H1 (cell line): ENCODE data around the gene ICA1. TPM values are rescaled to one million over a fixed set of nuclear protein-coding genes. Genes with fewer than 3 reads are reported as not detected.

Experiments
- CTCF ChIA-PET: fragments of 300-600 bp; sonication (Branson Sonifier 250); formaldehyde crosslinking; loops from one replicate; lab custom pipeline; 2021; ENCODE audit not compliant: partially characterized antibody; lab: Charles Lee
- POLR2A ChIA-PET: fragments of 300-600 bp; sonication (Branson Sonifier 250); formaldehyde crosslinking; loops from one replicate; lab custom pipeline; 2021; ENCODE audit warnings: inconsistent platforms; ENCODE audit not compliant: partially characterized antibody; lab: Charles Lee
- DNase-seq, 2 experiments: peaks; one replicate each; pipeline versions ENCODE4 v3.0.0 to v3.0.0-alpha.2; 2010 to 2022; ENCODE audit warnings: low spot score in 2 of 2, low read depth in 1 of 2, mixed read lengths in 1 of 2
- FAIRE-seq: peaks from 2 replicates; lab custom pipeline; 2011; peaks lifted over from hg19 to GRCh38; lab: Jason Lieb, UNC
- H2AFZ ChIP-seq: 2 replicates; pipeline ENCODE4 v1.8.1; 2012; ENCODE audit warnings: low read length, inconsistent platforms
- H2AK5ac ChIP-seq: 2 replicates; pipeline ENCODE4 v1.6.1; 2013; ENCODE audit warnings: low read depth, low read length
- H2BK120ac ChIP-seq: replicated peaks from 2 replicates; pipeline ENCODE3; 2013; ENCODE audit warnings: low read depth, low read length, inconsistent platforms
- H2BK12ac ChIP-seq: 2 replicates; pipeline ENCODE4 v1.6.1; 2013; ENCODE audit warnings: low read depth, low read length
- H2BK15ac ChIP-seq: 2 replicates; pipeline ENCODE4 v1.6.1; 2013; ENCODE audit warnings: low read length
- H2BK20ac ChIP-seq: 2 replicates; pipeline ENCODE4 v1.6.1; 2013; ENCODE audit warnings: low read length
- H2BK5ac ChIP-seq: 2 replicates; pipeline ENCODE4 v1.6.1; 2013; ENCODE audit warnings: low read depth, low read length
- H3K14ac ChIP-seq: 2 replicates; pipeline ENCODE4 v1.6.1; 2013; ENCODE audit warnings: inconsistent platforms; ENCODE audit not compliant: insufficient read length
- H3K18ac ChIP-seq: 2 replicates; pipeline ENCODE4 v1.6.1; 2013; ENCODE audit warnings: low read length; ENCODE audit errors: extremely low read depth
- H3K23ac ChIP-seq: 2 replicates; pipeline ENCODE4 v1.6.1; 2013; ENCODE audit warnings: inconsistent platforms; ENCODE audit not compliant: insufficient read length
- H3K23me2 ChIP-seq: 2 replicates; pipeline ENCODE4 v1.6.1; 2013; ENCODE audit warnings: low read depth, low read length
- H3K27ac ChIP-seq: 2 replicates; pipeline ENCODE4 v1.6.1; 2011; ENCODE audit warnings: low read depth, low read length, inconsistent platforms
- H3K27me3 ChIP-seq, 4 experiments: replicated peaks in 1 of 4; 1 replicate in 1 of 4; 2 replicates in 3 of 4; pipeline versions ENCODE4 v1.6.1 to v1.8.1; 2011 to 2013; ENCODE audit warnings: low read length in 3 of 4, mild to moderate bottlenecking in 3 of 4, inconsistent platforms in 2 of 4, mixed read lengths in 2 of 4, moderate library complexity in 1 of 4; ENCODE audit not compliant: control insufficient read depth in 3 of 4, insufficient read depth in 3 of 4; ENCODE audit errors: extremely low read depth in 1 of 4
- H3K36me3 ChIP-seq, 4 experiments: 2 replicates each; pipeline versions ENCODE4 v1.6.1 to v1.8.1; 2011 to 2013; ENCODE audit warnings: mild to moderate bottlenecking in 4 of 4, low read length in 3 of 4, moderate library complexity in 2 of 4, control low read depth in 1 of 4, inconsistent platforms in 1 of 4; ENCODE audit not compliant: insufficient read depth in 4 of 4, control insufficient read depth in 2 of 4
- H3K4ac ChIP-seq: replicated peaks from 2 replicates; pipeline ENCODE3; 2013; ENCODE audit warnings: low read length, low read depth, mixed read lengths, inconsistent platforms; ENCODE audit not compliant: insufficient read length
- H3K4me1 ChIP-seq, 4 experiments: replicated peaks in 1 of 4; 1 replicate in 1 of 4; 2 replicates in 3 of 4; pipeline versions ENCODE4 v1.6.1 to v1.8.1; 2011 to 2013; ENCODE audit warnings: low read length in 3 of 4, inconsistent platforms in 2 of 4, mixed read lengths in 1 of 4; ENCODE audit not compliant: insufficient read depth in 4 of 4, control insufficient read depth in 3 of 4
- H3K4me2 ChIP-seq, 2 experiments: 2 replicates each; pipeline versions ENCODE4 v1.6.1 to v1.8.1; 2011 to 2013; ENCODE audit warnings: low read depth in 2 of 2, low read length in 2 of 2, control low read depth in 1 of 2, inconsistent platforms in 1 of 2, mild to moderate bottlenecking in 1 of 2; ENCODE audit not compliant: insufficient read depth in 1 of 2
- H3K4me3 ChIP-seq, 4 experiments: fragments of 200-600, 300-600 bp in 1 of 4; sonication (generic), shearing (Covaris generic), sonication (Bioruptor Twin) in 1 of 4; 2 replicates each; pipeline versions ENCODE4 v1.5.1 to v1.8.1; 2011 to 2016; ENCODE audit warnings: low read length in 4 of 4, low read depth in 3 of 4, control low read depth in 2 of 4, inconsistent platforms in 2 of 4, mild to moderate bottlenecking in 2 of 4, mixed read lengths in 1 of 4, moderate library complexity in 1 of 4; ENCODE audit not compliant: insufficient read depth in 2 of 4; ENCODE audit errors: extremely low read depth in 1 of 4
- H3K56ac ChIP-seq: replicated peaks from 2 replicates; pipeline ENCODE3; 2013; ENCODE audit warnings: low read depth, mild to moderate bottlenecking, mixed read lengths, low read length, inconsistent platforms; ENCODE audit not compliant: insufficient read length
- H3K79me1 ChIP-seq: 2 replicates; pipeline ENCODE4 v1.6.1; 2013; ENCODE audit warnings: low read depth, low read length, control low read depth
- H3K79me2 ChIP-seq, 2 experiments: 2 replicates each; pipeline versions ENCODE4 v1.6.1 to v1.8.1; 2012 to 2013; ENCODE audit warnings: low read length in 2 of 2, mild to moderate bottlenecking in 2 of 2, inconsistent platforms in 1 of 2; ENCODE audit not compliant: insufficient read depth in 2 of 2, control insufficient read depth in 1 of 2
- H3K9ac ChIP-seq, 4 experiments: replicated peaks in 1 of 4; 1 replicate in 1 of 4; 2 replicates in 3 of 4; pipeline versions ENCODE4 v1.6.1 to v1.8.1; 2011 to 2013; ENCODE audit warnings: low read depth in 3 of 4, low read length in 3 of 4, control low read depth in 2 of 4, mild to moderate bottlenecking in 2 of 4, moderate library complexity in 2 of 4, inconsistent platforms in 1 of 4; ENCODE audit errors: extremely low read depth in 1 of 4
- H3K9me3 ChIP-seq, 2 experiments: 2 replicates each; pipeline versions ENCODE4 v1.6.1 to v1.8.1; 2012 to 2013; ENCODE audit warnings: mild to moderate bottlenecking in 2 of 2, moderate library complexity in 2 of 2, control low read depth in 1 of 2, inconsistent platforms in 1 of 2, low read depth in 1 of 2, low read length in 1 of 2, mixed read lengths in 1 of 2; ENCODE audit not compliant: insufficient read depth in 2 of 2
- H4K20me1 ChIP-seq, 2 experiments: replicated peaks in 1 of 2; 2 replicates each; pipeline versions ENCODE3 to v1.8.1; 2011 to 2013; ENCODE audit warnings: inconsistent platforms in 2 of 2, low read length in 2 of 2, mild to moderate bottlenecking in 1 of 2; ENCODE audit not compliant: insufficient read depth in 2 of 2, control insufficient read depth in 1 of 2
- H4K5ac ChIP-seq: 2 replicates; pipeline ENCODE4 v1.6.1; 2013; ENCODE audit warnings: low read length, low read depth, mixed read lengths, inconsistent platforms; ENCODE audit not compliant: insufficient read length
- H4K8ac ChIP-seq: 2 replicates; pipeline ENCODE4 v1.8.0; 2013; ENCODE audit warnings: mild to moderate bottlenecking, moderate library complexity, low read length, inconsistent platforms; ENCODE audit not compliant: insufficient read depth; ENCODE audit errors: extremely low read depth
- H4K91ac ChIP-seq: replicated peaks from 2 replicates; pipeline ENCODE3; 2013; ENCODE audit warnings: low read length, mixed read lengths, inconsistent platforms; ENCODE audit not compliant: insufficient read length
- EGR1 ChIP-seq: IDR thresholded peaks from 2 replicates; pipeline ENCODE4 v1.6.1; 2011; ENCODE audit warnings: low read depth, low read length, borderline replicate concordance
- HDAC6 ChIP-seq: IDR thresholded peaks from one replicate; pipeline ENCODE4 v1.7.1; 2012; ENCODE audit warnings: low read depth, mild to moderate bottlenecking, inconsistent platforms, low read length, moderate library complexity
- JUND ChIP-seq: IDR thresholded peaks from 2 replicates; pipeline ENCODE4 v1.6.1; 2011; ENCODE audit warnings: mild to moderate bottlenecking, improper control_type of control experiment, low read length
- KDM5A ChIP-seq: fragments of 200-600 bp; IDR thresholded peaks from 2 replicates; pipeline ENCODE4 v1.7.1; 2012; ENCODE audit warnings: mild to moderate bottlenecking, low read length, inconsistent platforms, mixed read lengths
- NANOG ChIP-seq: IDR thresholded peaks from 2 replicates; pipeline ENCODE4 v1.6.1; 2011; ENCODE audit warnings: low read length, low read depth, mild to moderate bottlenecking, inconsistent platforms; ENCODE audit not compliant: insufficient read depth, poor library complexity, severe bottlenecking
- PHF8 ChIP-seq: fragments of 200-600 bp; sonication (generic); conservative IDR thresholded peaks from 2 replicates; pipeline ENCODE4 v1.7.1; 2012; ENCODE audit warnings: low read depth, mild to moderate bottlenecking, inconsistent platforms, low read length, moderate library complexity
- POLR2A ChIP-seq, 2 experiments: IDR thresholded peaks; 1 replicate in 1 of 2; 2 replicates in 1 of 2; pipeline ENCODE4 v1.6.1; 2011; ENCODE audit warnings: low read depth in 2 of 2, low read length in 2 of 2, mild to moderate bottlenecking in 2 of 2; ENCODE audit errors: control extremely low read depth in 1 of 2
- RBBP5 ChIP-seq: IDR thresholded peaks from 2 replicates; pipeline ENCODE4 v1.7.1; 2012; ENCODE audit warnings: low read depth, mild to moderate bottlenecking, inconsistent platforms, low read length, moderate library complexity, borderline replicate concordance
- RFX5 ChIP-seq: IDR thresholded peaks from 2 replicates; pipeline ENCODE4 v1.6.1; 2011; ENCODE audit warnings: low read depth, low read length, improper control_type of control experiment, borderline replicate concordance
- SP2 ChIP-seq: IDR thresholded peaks from 2 replicates; pipeline ENCODE4 v1.6.1; 2012; ENCODE audit warnings: mild to moderate bottlenecking, low read length, inconsistent platforms
- SRF ChIP-seq: IDR thresholded peaks from 2 replicates; pipeline ENCODE4 v1.6.1; 2011; ENCODE audit warnings: mild to moderate bottlenecking, low read depth, low read length, moderate library complexity
- TEAD4 ChIP-seq: IDR thresholded peaks from 2 replicates; pipeline ENCODE4 v1.6.1; 2012; ENCODE audit warnings: low read depth, low read length, inconsistent platforms, mixed read lengths
- WGBS, 2 experiments: shearing (Covaris generic) in 1 of 2; methylation state at CpG; one replicate each; pipeline versions ENCODE4 v1.1.6 to v1.1.7; 2013 to 2015; ENCODE audit warnings: low lambda C conversion rate in 2 of 2, mixed read lengths in 2 of 2, inconsistent platforms in 1 of 2, low coverage in 1 of 2, missing lambda C conversion rate in 1 of 2; ENCODE audit not compliant: insufficient replicate concordance in 2 of 2, insufficient coverage in 1 of 2, insufficient read length in 1 of 2; ENCODE audit errors: extremely low coverage in 1 of 2, missing lambda C conversion rate in 1 of 2; 5-methylcytosine and 5-hydroxymethylcytosine counted together
- polyA plus RNA-seq, 7 experiments: library from polyadenylated mRNA; depleted of rRNA in 3 of 7; stranded (reverse) in 5 of 7; unstranded in 2 of 7; fragments of >200 nt in 5 of 7; fragments of 200-250 nt in 2 of 7; gene quantifications; 1 replicate in 5 of 7; 2 replicates in 1 of 7; 4 replicates in 1 of 7; pipeline versions ENCODE4 v1.2.1 to v1.2.3, GENCODE V29; 2011 to 2013; ENCODE audit warnings: missing spikeins in 2 of 7, mixed read lengths in 2 of 7
- total RNA-seq: library from RNA; stranded (reverse); fragmentation: NEBNext Ultra II Directional; extraction: Animal tissue kit (Norgen Biotek cat#: 25700); gene quantifications from 2 replicates; pipeline ENCODE4 v1.2.1, GENCODE V29; 2021

ICA1 gene
- total and polyA plus RNA-seq, 2 of the 8 experiments (the other 6 are each of a cell fraction or from before 2014, with no cell fraction given): 14.9 to 37.1 TPM

- 77% methylated on average over 1 of the region's 1 CpG; no CpG with 5 or more reads in 1 of the 2 experiments for WGBS, 2 experiments
- POLR2A ChIA-PET: no interaction called here
- DNase-seq: no peak
Measured at GRCh38 chr7:8200717-8201116, 61.2 kb downstream of the ICA1 start.

More at GRCh38 chr7:8200717-8201116, 61.2 kb downstream of the ICA1 start:
- H3K36me3 ChIP-seq: no peaks in the 10 kb centered on the region
- no peak overlapping the region for H2BK5ac ChIP-seq
- H3K14ac ChIP-seq: no peak overlapping the region
- H3K4me3 ChIP-seq: no peak overlapping the region
- H3K79me2 ChIP-seq: no peaks in the 10 kb centered on the region
- TF ChIP-seq JUND: no peak
- no peak for TF ChIP-seq HDAC6
- TF ChIP-seq TEAD4: no peak
- no peak for TF ChIP-seq PHF8
- no peak for TF ChIP-seq RFX5
- no peak for TF ChIP-seq EGR1
- TF ChIP-seq SRF: no peak
- no peak for TF ChIP-seq NANOG
- TF ChIP-seq SP2: no peak
- TF ChIP-seq RBBP5: no peak
- TF ChIP-seq KDM5A: no peak
- TF ChIP-seq POLR2A (IDR thresholded peaks at IDR 0.05; ENCODE audit: control extremely low read depth in 1 of 2, low read depth in 2 of 2, low read length in 2 of 2): no peak
- H2AK5ac ChIP-seq: no peak overlapping the region
- no peak overlapping the region for H2BK20ac ChIP-seq
- no peak overlapping the region for H3K18ac ChIP-seq
- FAIRE-seq: no peak
- no peak overlapping the region for H3K23ac ChIP-seq
- H3K27ac ChIP-seq: no peak overlapping the region
- H2BK120ac ChIP-seq: no peak overlapping the region
- H4K5ac ChIP-seq: no peak overlapping the region
- H3K9ac ChIP-seq: no peak overlapping the region
- no peak overlapping the region for H2BK12ac ChIP-seq
- no peak overlapping the region for H4K91ac ChIP-seq
- H3K56ac ChIP-seq: no peak overlapping the region
- H3K4me2 ChIP-seq: no peak overlapping the region
- H3K9me3 ChIP-seq: no peaks in the 10 kb centered on the region
- no peaks in the 10 kb centered on the region for H4K20me1 ChIP-seq
- no peak overlapping the region for H3K4ac ChIP-seq
- H3K79me1 ChIP-seq: no peaks in the 10 kb centered on the region
- H4K8ac ChIP-seq: no peak overlapping the region
- H3K23me2 ChIP-seq: no peaks in the 10 kb centered on the region
- no peak overlapping the region for H2AFZ ChIP-seq
- CTCF ChIA-PET: interaction anchor here (0.7 to 1.0 kb wide), 2 partner anchors 14 to 75 kb away, joined by 3 read pairs; no protein-coding TSS in a partner anchor
- H3K27me3 ChIP-seq: no peaks in the 10 kb centered on the region
- H3K4me1 ChIP-seq: no peaks in the 10 kb centered on the region
- H2BK15ac ChIP-seq: no peak overlapping the region
